Heart right ventricle (tissue), 16 donors: ENCODE data around the gene NCR3LG1. TPM values are rescaled to one million over a fixed set of nuclear protein-coding genes. Genes with fewer than 3 reads are reported as not detected.

ENCODE experiments used
- ATAC-seq, 8 donors: fragments of 200-7000 bp; cut with Tn5 transposase; one replicate each; pipeline ENCODE4 v1.9.1; 2020; ENCODE audit warnings: mild to moderate bottlenecking in 8 of 8, moderate library complexity in 8 of 8, moderate number of reproducible peaks in 1 of 8
- DNase-seq, 2 donors: peaks; one replicate each; pipeline ENCODE4 v3.0.0-alpha.2; 2020
- H3K27ac ChIP-seq, 10 donors: fragments of 200-600 bp; sonication (generic) in 2 of 10; one replicate each; pipeline versions ENCODE4 v1.5.0 to v1.8.0; 2020 to 2022; ENCODE audit warnings: mild to moderate bottlenecking in 3 of 10
- H3K27me3 ChIP-seq, 7 donors: fragments of 200-600 bp; one replicate each; pipeline ENCODE4 v1.8.0; 2021 to 2022; ENCODE audit warnings: mild to moderate bottlenecking in 2 of 7
- H3K36me3 ChIP-seq, 9 donors: fragments of 200-600 bp; sonication (generic) in 1 of 9; one replicate each; pipeline versions ENCODE4 v1.5.0 to v1.8.0; 2020 to 2022; ENCODE audit warnings: mild to moderate bottlenecking in 2 of 9
- H3K4me1 ChIP-seq, 9 donors: fragments of 200-600 bp; sonication (generic) in 1 of 9; one replicate each; pipeline versions ENCODE4 v1.5.0 to v1.8.0; 2020 to 2022; ENCODE audit warnings: mild to moderate bottlenecking in 4 of 9
- H3K4me3 ChIP-seq, 10 donors: fragments of 200-600 bp; sonication (generic) in 2 of 10; one replicate each; pipeline versions ENCODE4 v1.5.0 to v1.8.0; 2020 to 2022; ENCODE audit warnings: mild to moderate bottlenecking in 7 of 10, moderate library complexity in 2 of 10
- H3K9me3 ChIP-seq, 11 donors: fragments of 200-600 bp in 10 of 11; sonication (generic) in 2 of 11; one replicate each; pipeline versions ENCODE4 v1.5.0 to v1.8.0; 2013 to 2022; ENCODE audit warnings: mild to moderate bottlenecking in 2 of 11, control low read depth in 1 of 11, moderate library complexity in 1 of 11
- WGBS, 2 donors: extraction: QIAGEN DNeasy Blood & Tissue Kit; methylation state at CpG; one replicate each; pipeline ENCODE4 v1.1.7; 2013; ENCODE audit warnings: inconsistent platforms in 1 of 2; 5-methylcytosine and 5-hydroxymethylcytosine counted together
- intact Hi-C, 10 donors: fragments of 100-400 bp; cut with DNase I; formaldehyde crosslinking; loops; one replicate each; pipeline versions ENCODE4 v1.11.1 to v1.14.2; 2022
- polyA plus RNA-seq, 2 donors: library from polyadenylated mRNA; stranded (reverse); fragments of 200-250 nt; gene quantifications; one replicate each; pipeline ENCODE4 v1.2.3, GENCODE V29; 2013
- total RNA-seq, 10 donors: library from RNA; stranded (reverse); fragmentation: NEBNext Ultra II Directional in 3 of 10; extraction: Animal tissue kit (Norgen Biotek cat#: 25700) in 3 of 10; gene quantifications; one replicate each; pipeline versions ENCODE4 v1.2.1 to v1.2.4, GENCODE V29; 2021 to 2023
- TF ChIP-seq, protein P1 (sequence below), 9 donors: fragments of 200-600 bp; sonication (generic) in 2 of 9; IDR thresholded peaks; one replicate each; pipeline versions ENCODE4 v1.5.0 to v1.8.0; 2021 to 2022; ENCODE audit warnings: antibody characterized with exemption in 9 of 9, mild to moderate bottlenecking in 5 of 9, moderate library complexity in 1 of 9
- donor health status: Arrhythmogenic right ventricular cardiomyopathy.
- donor health status: ischemic (EF 13 %, LVEDD 7.1; RV severe dilation, severe dysfunction).
- donor health status: healthy with polysubstance abuse.
- donor health status: DM: no; HTN: yes; CAD: no.
- donor health status: DM: no; HTN: no; CAD: no.
- donor health status: ischemic (EF 25% LVEDD 6.9; RV normal size, moderate dysfunction).
- donor health status: ischemic (EF 25% LVEDD 5.7; RV mildly dilated, moderate dysfunction).
- donor health status: healthy.
- donor health status: DM: yes; HTN: yes; CAD: no.
- donor health status: Ischemic cardiomyopathy.
- donor health status: ischemic (EF 35%, LVEDD 5.7; RV mildly dilated, moderate dysfunction).
- donor health status: nonischemic (EF 11% LVEDD 7.7; RV severe dilation, severe dysfunction).
- donor health status: DM: yes; HTN: yes; CAD: no.
- donor health status: PGD.
- donor health status: ischemic (EF 29% LVEDD 5.4; RV normal size, mild dysfunction).
- donor health status: nonischemic (EF 23%, LVEDD 6.1; RV moderate dilation, normal function).

NCR3LG1 gene
- total and polyA plus RNA-seq, 12 donors = 0.07 to 2.1 (median 1.1) TPM

DNA sequence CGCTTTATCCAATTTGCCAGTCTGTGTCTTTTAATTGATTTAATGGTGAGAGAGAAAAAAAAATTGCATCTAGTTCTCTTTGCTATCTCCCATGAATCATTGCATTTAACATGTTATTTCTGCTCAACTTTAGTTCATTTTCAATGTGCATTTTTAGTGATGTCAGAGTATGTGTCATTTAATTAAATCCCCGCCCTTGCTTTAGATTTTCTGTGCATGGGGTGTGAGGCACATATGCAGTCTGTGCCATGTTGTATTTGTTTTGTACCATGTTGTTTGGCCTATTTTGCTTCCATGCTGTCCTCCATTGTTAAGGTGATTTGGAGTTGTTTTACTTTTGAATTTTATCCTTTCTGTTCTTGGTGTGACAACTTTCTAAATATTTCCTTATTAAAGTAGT lies 8.3 kb upstream of the NCR3LG1 start:
- TF ChIP-seq, protein P1, sequence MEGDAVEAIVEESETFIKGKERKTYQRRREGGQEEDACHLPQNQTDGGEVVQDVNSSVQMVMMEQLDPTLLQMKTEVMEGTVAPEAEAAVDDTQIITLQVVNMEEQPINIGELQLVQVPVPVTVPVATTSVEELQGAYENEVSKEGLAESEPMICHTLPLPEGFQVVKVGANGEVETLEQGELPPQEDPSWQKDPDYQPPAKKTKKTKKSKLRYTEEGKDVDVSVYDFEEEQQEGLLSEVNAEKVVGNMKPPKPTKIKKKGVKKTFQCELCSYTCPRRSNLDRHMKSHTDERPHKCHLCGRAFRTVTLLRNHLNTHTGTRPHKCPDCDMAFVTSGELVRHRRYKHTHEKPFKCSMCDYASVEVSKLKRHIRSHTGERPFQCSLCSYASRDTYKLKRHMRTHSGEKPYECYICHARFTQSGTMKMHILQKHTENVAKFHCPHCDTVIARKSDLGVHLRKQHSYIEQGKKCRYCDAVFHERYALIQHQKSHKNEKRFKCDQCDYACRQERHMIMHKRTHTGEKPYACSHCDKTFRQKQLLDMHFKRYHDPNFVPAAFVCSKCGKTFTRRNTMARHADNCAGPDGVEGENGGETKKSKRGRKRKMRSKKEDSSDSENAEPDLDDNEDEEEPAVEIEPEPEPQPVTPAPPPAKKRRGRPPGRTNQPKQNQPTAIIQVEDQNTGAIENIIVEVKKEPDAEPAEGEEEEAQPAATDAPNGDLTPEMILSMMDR (IDR thresholded peaks at IDR 0.05) = no peak
- no peak for DNase-seq
- WGBS, 2 donors = 98 to 100% methylated on average over 2 of the region's 2 CpGs
- H3K4me1 ChIP-seq = no peaks in the 10 kb centered on the region
- no peak overlapping the region for H3K27ac ChIP-seq
- no peaks in the 10 kb centered on the region for H3K9me3 ChIP-seq
- H3K4me3 ChIP-seq = no peak overlapping the region
- intact Hi-C loops = no loop called here
- peaks cover 0 to 6% (median 0%) of the 10 kb centered on the region in 9 donors for H3K36me3 ChIP-seq
- ATAC-seq = no peak
- no peaks in the 10 kb centered on the region for H3K27me3 ChIP-seq

DNA sequence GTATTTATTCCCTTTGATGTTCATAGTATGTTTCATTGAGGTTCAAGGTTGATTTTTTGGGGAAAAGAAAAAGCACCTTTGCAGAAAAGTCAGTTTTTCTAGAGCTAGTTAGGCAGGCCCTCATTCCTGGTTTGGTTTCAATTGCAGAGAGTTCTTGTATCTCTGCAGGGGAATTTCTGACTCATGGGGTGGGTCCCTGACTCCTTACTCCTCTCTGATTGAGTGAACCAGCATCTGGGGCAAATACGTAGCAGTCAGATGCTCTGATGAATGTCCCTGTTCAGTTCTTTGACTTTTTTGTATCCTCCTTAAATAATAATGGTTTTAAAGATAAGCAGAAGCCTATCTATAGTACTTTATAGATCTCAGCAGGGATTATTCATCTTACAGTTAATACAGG lies 7.7 kb upstream of the NCR3LG1 start:
- ATAC-seq (no peak), DNase-seq (no peak)
- Histone ChIP-seq H3K27me3 (no peaks in the 10 kb centered on the region), H3K4me1 (no peaks in the 10 kb centered on the region), H3K4me3 (no peak overlapping the region), H3K36me3 (peaks cover 0 to 6% (median 0%) of the 10 kb centered on the region in 9 donors), H3K9me3 (no peaks in the 10 kb centered on the region), H3K27ac (no peak overlapping the region)
- intact Hi-C loops = no loop called here
- WGBS, 2 donors = 86 to 93% methylated on average over 1 of the region's 1 CpG
- TF ChIP-seq, protein P1 (IDR thresholded peaks at IDR 0.05) = no peak

DNA sequence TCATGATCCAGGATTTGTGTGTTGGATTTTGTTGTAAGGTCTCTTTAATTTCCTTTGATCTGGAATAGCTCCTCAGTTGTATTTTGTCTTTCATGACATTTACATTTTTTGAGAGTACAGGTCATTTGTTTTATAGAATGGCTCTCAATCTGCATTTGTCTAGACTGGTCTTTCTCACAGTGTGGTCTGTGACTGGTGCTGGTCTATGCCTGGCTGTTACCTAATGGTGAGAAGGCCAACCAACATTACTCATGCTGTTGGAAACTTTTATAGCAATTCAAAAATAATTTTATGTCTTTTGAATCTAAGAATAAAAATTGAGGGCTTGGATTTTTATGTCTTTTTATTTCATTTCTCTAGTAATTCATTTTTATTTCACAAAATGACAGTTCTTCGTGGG lies 3.9 kb upstream of the NCR3LG1 start:
- ATAC-seq (no peak), DNase-seq (no peak)
- WGBS, 2 donors = 80 to 81% methylated on average over 1 of the region's 1 CpG
- peaks cover 0 to 6% (median 0%) of the 10 kb centered on the region in 9 donors for H3K36me3 ChIP-seq
- H3K9me3 ChIP-seq = no peaks in the 10 kb centered on the region
- no peak overlapping the region for H3K4me3 ChIP-seq
- TF ChIP-seq, protein P1 (IDR thresholded peaks at IDR 0.05) = no peak
- intact Hi-C loops = no loop called here
- no peak overlapping the region for H3K27ac ChIP-seq
- H3K4me1 ChIP-seq = peaks cover 0 to 17% (median 6%) of the 10 kb centered on the region in 9 donors
- H3K27me3 ChIP-seq = peaks cover 0 to under 1% (median 0%) of the 10 kb centered on the region in 7 donors

DNA sequence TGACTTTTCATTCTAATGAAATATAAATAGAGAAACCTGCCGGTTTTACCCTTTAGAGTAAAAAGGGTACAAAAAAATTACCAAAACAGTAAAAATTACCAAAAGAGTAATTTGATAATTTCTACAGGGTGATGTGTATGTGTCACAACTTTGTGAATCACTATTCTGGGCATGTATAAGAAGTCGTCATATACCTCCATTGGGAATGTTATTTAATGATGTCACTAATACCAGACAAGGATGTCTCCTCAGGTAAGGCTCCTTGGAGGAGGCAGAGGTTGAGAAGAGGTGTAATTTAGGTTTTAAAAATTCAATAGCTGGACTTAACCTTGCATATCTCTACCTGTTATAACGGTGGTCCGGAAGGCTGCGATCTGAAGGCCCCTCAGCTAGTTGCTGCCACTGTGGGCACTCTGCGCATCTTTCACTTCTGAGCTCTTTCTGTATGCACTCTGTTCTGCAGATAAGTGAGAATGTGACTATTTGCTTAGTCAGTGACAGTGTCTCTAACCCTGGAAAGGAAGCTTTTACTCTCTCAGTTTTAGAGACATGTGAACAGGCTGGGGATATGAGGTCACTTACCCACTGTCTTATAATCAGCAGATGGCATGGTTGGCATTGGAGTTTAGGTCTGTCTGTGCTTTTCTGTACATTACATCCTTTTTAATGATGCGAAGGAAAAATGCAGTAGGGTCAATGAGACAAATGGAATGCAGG lies 987 bp upstream of the NCR3LG1 start:
- H3K36me3 ChIP-seq = no peaks in the 10 kb centered on the region
- H3K27me3 ChIP-seq = peaks cover 0 to 4% (median 0%) of the 10 kb centered on the region in 7 donors
- ATAC-seq (no peak), DNase-seq (no peak)
- TF ChIP-seq, protein P1 (IDR thresholded peaks at IDR 0.05) = no peak
- peaks cover 0 to 34% (median 16%) of the 10 kb centered on the region in 9 donors for H3K4me1 ChIP-seq
- H3K27ac ChIP-seq = no peak overlapping the region
- no peaks in the 10 kb centered on the region for H3K9me3 ChIP-seq
- 93 to 98% methylated on average over 7 of the region's 7 CpGs for WGBS, 2 donors
- intact Hi-C loops = loop anchor here in 2 of 10 donors (5.0 kb wide), 2 partner anchors 73 to 118 kb away; partner anchors contain the start of gene NUCB2 (in 2 of the 2)
- no peak overlapping the region for H3K4me3 ChIP-seq
